ENCODE results near the gene OR51B2.

- no peak for TF ChIP-seq CTCF (IDR thresholded peaks at IDR 0.05)
- TF ChIP-seq POLR2A (IDR thresholded peaks at IDR 0.05), result no peak
These were observed 35.8 kb downstream of the OR51B2 start for GRCh38 chr11:5288108-5288905.

Data from esophagus squamous epithelium (tissue), 4 donors.